NCI-H774 (cell line): ENCODE measurements around the gene NAP1L1.
"Not testable (repeated sequence)": the region's sequence is repeated elsewhere in the genome, so short reads cannot be mapped to it uniquely, and the experiment has no call there.

Experiments
- DNase-seq: peaks from one replicate; lab custom pipeline; 2025; lab: John Stamatoyannopoulos, UW

NAP1L1 gene

DNA sequence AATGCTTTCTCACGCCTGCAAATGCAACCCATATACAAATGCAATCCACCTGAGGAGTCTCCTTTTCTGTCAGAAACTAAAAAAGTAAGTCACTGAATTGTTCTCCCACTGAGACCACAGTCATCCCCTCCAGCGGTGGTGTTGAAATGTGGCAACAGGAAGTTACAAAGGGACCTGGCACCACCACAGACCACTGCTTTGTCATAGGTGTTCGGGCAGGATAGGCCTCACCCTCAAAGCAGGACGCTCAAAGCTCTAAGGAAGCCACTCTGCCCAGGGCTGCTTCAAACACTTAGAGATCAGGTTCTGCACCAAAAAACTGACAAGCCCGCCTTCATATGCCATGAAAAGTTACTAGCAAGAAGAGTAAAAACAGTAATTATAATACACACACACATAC is 64.2 kb downstream of the NAP1L1 start:
- no peak for DNase-seq

DNA sequence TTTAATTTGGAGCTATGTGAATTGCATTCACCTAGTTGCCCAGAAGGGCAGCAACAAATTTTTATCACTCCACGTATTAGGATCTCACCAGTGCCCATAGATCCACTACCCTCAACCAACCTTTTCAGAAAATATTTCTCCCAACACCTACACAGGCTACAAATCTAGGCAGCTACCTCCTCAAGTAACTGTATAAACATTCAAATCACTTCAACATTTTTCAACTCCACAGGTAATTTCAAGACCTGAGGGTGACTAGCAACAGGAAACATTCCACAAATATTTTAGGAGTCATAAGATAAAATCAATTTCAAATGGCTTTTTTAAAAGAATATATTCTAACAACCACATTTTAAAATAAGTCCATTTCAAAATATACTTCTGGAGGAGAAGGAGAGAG is 65.8 kb downstream of the NAP1L1 start:
- DNase-seq: no peak

DNA sequence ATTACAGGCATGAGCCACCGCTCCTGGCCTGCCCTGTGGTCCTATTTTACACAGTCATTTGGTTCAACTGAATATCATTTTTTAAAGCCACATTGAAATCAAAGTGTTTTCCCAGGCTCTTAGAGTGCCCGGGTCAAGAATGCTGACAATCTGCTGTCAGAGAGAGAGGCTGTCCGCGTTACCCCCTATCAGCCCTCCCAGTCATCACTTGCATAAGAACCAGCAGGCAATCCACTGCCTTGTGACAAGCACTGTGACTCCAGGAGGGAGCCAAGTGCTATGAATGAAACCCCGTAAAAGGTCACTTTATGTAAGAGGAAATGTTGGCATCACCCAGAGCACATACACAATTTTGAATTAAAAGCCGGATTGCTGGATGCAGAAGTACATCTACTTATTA is 66.4 kb downstream of the NAP1L1 start:
- no peak for DNase-seq

DNA sequence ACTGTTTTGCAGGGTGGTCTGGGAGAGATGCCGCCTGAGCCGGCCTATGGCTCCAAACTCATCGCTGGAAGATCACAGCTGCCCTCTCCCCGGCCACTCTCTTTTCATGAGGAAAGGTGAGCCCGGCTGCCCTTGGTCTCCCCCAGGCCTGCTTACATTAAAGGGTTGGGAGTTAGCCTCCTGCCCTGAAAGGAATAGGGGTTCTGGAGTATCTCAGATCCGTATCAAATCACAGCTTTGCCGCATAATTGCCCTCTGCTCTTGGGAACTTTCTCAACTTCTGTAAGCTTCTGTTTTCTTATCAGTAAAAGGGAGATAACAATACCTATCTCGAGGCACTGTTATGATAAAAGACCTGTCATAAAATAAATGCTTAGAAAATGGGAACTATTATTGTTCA is 70.5 kb downstream of the NAP1L1 start:
- no peak for DNase-seq

DNA sequence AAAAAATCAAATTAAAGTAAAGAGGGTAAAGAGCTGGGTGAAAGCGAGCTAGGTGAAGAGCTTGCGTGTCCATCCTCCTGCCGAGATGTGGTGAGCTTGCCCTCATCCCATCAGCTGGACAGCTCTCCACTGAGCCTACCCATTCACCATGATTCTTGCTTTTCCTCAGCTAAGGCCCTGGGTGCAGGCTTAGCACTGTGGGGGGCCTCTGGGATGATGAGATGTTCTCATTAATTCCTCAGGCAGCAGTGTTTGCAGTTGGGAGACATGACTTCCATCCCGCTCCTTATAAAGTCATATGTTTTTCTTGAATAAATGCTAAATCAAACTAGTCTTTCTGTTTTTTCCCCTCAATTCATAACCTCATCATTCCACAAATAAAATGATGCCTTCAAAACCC is 70.9 kb downstream of the NAP1L1 start:
- DNase-seq: no peak

DNA sequence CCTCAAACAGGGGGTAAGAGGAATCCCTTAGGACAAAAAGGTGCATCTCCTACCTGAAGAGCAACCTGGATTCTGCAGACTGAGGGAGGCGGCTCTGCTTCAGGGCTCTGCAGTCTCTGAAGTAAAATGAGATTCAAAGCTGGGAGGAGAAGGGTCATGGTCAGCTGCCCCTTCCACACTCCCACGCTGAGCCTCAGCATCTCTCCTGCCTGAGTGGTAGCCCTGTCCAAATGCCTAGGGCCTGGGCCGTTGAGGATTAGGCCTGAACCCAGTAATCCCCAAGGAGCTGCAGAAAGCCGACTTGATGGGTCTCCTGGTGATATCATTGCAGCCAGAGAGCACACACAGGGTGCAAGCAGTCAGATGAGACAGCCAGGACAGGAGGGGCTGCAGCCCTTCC is 71.8 kb downstream of the NAP1L1 start:
- DNase-seq: no peak

DNA sequence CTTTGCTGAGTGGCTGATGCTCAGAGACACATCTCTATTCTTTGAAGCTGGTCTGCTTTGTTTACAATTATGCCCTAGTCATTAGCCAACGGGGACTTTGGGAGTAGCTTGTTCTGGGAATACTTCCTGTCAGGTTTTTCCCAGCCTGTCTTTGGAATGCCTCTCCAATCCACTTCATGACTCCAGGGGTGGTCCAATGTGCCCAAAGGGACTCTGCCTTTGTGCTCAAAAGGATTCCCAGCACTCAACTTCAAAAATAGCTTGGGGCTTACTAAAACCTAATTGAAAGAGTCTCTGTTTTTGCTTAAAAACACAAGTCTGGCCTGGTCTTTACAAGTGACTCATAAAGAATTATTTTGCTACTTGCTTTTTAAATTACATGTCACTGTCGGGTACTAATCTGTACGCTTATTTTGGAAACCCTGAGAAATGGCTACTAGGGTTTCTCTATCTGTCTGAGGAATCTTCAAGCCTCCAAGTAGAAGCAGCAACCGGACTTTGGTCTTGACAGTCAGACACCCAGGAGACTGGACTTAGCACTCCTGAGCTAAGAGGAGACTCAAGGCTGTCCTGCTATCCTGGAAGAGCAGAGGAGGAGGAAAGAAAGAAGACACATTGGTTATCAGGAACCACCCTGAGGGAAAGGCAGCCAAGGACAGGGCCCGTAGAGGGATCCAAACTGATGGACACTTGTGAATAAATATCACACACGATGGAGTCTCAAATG is 73.6 kb downstream of the NAP1L1 start:
- DNase-seq: no peak

DNA sequence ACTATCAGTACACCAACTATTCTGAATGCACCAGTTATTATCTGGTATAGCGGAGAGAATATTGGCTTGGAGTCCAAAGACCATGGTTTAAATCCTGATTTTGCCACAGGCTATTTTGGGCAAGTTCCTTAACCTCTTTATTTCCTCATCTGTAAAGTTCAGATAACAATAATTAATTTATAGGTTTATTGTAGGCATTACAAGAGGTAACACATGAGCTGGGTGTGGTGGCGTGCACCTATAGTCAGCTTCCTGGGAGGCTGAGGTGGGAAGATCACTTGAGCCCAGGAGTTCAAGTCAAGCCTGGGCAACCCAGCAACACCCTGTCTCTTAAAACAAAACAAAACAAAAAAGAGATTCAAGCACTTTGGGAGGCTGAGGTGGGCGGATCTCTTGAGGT is 76.1 kb downstream of the NAP1L1 start:
- DNase-seq: no peak

DNA sequence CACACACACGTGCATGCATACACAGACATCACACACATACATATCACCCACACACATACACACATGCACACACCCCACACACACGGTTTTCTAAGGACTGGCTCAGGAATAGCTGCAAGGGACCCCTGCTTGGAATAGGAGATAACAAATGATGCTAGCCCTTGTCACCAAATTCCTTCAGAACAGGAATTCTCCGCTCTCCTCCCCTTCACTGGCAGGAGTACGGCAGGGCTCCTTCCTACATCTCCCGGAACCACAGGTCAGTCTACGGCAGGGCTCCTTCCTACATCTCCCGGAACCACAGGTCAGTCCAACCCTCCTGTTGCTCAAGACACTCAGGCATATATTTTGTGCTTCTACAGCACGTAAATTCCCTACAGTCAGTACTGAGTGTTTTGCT is 76.8 kb downstream of the NAP1L1 start:
- no peak for DNase-seq

DNA sequence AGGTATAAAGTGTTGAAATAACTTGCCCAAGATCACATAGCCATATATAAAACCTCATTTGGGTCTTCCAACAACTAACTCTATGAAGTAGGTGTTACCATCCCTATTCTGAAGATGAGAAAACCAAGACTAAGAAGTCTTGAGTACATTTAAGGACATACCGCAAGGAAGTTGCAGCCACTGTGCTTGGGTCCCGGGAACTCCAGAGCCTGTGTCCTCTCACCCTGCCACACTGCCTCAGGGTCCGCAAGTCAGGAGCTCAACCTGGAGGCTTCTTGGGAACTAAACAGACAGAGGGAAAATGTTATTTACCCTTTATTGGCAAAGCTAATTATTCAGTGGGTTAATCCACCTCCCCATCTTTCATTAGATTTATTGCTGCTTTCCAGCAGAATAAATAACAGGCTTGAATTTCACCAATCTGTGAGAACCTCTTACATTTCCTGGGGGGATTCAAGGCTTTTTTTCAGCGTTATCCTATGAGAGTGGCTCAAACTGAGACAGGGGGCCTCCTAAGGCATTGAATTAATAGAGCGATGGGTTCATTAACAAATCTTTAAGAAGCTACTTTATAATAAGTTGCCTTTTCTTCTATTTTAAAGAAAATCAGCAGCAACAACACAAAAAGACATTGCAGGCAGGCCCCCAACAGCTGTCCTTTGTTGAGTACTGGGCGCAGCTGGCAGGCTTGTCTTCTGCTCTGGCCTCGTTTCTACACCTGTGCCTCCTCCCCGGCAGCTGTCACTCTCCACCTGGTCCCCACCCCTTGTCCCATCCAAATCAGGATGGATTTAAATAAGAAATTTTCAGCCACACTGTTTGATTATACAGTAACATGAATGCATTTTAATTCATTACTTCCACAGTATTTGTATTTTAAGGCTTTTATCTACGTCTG is 78.2 kb downstream of the NAP1L1 start:
- no peak for DNase-seq

DNA sequence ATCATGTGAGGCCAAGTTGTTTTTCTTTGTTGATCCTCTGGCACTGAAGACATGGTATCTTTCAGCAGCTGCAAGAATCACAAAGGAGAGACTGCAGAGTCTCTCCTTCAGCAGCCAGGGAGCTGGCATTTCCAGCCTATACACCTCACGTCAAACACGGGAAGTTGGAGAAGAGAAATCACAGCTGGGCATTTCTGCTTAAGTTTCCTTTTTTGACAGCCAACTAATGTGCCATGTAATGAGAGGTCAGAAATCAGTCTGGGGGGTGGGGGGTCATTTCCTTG is 81.2 kb downstream of the NAP1L1 start:
- no peak for DNase-seq

DNA sequence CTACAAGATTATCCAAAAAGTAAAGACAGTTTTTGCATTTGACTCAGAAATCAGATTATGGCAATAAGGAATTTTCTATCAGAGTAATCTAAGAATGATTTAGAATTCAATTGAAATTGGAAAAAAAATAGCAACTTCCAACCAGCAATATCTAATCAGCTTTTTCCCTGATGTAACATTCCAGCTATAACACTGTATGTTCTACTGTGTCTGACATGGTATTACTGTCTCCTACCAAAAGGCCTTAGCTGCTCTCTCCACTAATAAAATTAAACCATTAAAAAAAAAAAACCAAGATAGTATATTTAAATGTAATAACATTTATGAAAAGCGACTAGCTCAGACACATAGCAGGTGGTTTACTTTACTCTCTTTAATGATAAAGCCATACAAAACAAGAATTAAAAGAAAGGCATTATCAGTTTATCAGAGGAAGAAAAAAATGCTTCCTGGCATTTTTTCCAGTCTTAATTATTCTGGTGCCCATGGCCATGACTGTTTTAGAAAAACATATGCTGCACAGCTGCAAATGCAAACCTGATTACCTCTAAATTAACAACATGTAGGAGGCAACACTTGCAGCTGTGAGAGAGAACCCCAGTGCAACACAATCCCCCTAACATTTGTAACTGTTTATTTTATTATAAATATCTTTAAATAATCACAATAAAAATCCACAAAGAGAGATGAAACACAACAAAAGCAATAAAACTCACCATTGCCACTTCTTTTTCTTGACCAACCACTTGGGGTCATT is 81.7 kb downstream of the NAP1L1 start:
- no peak for DNase-seq

DNA sequence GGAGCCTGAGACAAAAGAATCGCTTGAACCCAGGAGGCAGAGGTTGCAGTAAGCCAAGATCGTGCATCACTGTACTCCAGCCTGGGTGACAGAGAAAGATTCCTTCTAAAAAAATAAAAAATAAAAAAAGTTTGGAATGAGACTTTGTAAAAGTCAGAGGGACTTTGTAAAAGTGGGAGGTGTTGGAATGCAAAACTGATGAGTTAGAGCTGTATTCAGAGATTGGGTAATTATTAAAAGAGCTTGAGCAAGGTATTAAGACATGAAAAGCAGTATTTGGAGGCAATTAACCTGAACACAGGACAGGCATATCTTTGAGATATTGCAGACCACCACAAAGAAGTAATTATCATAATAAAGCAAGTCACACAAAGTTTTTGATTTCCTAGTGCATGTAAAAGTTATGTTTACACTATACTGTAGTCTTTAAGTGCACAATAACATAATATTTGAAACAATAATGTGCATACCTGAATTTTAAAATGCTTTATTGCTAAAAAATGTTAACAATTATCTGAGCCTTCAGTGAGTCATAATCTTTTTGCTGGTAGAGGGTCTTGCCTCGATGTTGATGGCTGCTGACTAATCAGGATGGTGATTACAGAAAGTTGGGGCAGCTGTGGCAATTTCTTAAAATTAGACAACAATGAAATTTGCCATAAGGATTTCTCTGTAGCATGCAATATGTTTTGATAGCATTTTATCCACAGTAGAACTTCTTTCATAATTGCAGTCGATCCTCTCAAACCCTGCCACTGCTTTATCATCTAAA is 86.0 kb downstream of the NAP1L1 start:
- DNase-seq: no peak

DNA sequence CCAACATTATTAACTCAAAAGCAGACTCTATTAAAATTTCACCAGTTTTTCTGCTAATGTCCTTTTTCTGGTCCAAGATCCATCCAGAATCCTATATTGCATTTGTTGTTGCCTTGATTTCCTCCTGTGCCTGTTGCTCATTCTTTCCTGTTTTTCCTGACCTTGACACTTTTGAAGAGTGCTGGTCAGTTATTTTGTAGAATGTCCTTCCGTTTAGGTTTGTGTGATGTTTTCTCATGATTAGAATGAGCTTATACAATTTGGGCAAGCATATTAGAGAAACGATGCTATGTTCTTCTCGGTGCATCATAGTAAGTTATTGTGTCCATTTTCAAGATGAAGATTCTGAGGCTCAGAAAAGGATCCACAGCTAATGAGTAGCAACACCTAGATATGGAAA is 86.8 kb downstream of the NAP1L1 start:
- DNase-seq: no peak

DNA sequence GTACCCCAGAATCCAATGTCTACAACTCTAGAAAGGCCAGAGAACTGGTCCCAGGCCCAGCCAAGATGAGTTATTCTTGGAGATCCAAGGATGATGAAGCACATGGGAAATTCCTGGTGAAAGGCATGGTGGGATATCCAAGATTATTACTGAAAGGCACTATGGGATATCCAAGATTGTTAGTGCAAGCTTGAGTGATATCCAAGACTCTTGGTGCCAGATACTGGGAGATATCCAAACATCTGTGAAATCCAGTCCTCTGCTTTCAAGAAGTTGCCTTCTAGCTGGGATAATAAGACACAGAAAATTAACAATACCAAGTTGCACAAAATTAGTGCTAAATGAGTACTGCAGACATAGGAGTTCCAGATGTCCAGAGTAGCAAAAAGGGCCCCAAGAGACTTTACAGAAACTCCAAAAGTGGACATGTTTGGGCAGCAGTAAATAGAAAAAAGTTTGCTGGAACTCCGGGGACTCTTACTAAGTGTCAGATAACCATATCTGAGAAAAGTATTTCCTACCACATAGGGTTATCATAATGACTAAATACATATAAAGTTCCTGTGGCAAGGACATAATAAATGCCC is 87.5 kb downstream of the NAP1L1 start:
- no peak for DNase-seq

DNA sequence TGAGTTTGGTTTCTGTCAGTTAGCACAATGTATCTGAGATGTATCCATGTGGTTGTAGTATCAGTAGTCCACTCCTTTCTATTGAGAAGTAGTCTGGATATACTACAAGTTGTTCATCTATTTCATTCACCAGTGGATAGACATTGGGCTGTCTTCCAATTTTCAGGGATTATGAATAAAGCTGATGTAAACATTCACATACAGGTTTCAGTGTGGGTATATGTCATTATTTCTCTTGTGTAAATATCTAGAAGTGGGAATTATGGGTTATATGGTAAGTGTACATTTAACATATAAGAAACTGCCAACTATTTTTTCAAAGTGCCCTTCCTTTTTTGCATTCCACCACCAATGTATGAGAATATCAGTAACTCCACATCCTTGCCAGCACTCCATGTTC is 88.8 kb downstream of the NAP1L1 start:
- no peak for DNase-seq

DNA sequence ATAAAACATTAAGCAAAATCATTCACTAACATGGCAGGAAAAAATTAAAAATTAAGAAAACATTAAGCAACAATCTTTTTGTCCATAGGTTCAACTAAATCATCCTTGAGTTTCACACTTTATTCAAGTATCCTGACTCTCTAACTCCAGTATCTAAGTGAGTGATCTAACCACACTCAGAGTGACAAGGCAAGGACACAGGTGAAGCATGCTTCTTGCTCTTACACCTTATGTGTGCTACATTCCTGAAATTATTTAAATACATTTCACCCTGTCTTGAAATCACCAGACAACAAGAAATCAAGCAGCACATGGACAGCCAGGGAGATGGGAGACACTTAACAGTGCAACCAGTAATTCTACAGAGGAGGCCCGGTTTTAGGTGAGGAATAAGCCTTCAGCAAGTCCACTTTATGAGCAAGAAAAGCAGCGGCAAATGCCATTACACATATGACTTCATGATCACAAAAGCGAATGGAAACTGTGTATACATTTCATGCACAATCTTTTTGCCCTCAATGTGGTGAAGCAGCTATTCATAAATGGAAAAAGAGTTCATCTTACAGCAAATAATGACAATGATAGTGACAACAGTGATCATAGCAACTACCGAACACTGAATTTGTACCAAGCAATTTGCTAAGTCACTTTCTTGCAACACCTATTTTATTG is 90.3 kb downstream of the NAP1L1 start:
- DNase-seq: no peak

DNA sequence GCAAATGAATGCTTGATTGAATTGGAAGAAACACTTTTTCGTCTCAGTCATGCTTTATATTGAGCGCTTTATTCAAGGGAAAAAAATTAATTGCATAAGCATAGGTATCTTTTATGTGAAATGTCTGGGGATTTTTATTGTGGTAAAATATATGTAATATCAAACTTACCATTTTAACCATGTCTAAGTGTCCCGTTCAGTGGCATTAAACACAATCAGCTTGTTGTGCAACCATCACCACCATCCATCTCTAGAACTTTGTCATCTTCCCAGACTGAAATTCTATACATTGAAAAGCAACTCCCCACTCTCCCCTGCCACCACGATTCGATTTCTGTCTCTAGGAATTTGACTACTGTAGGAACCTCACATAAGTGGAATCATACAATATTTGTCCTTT is 92.7 kb downstream of the NAP1L1 start:
- DNase-seq: no peak

DNA sequence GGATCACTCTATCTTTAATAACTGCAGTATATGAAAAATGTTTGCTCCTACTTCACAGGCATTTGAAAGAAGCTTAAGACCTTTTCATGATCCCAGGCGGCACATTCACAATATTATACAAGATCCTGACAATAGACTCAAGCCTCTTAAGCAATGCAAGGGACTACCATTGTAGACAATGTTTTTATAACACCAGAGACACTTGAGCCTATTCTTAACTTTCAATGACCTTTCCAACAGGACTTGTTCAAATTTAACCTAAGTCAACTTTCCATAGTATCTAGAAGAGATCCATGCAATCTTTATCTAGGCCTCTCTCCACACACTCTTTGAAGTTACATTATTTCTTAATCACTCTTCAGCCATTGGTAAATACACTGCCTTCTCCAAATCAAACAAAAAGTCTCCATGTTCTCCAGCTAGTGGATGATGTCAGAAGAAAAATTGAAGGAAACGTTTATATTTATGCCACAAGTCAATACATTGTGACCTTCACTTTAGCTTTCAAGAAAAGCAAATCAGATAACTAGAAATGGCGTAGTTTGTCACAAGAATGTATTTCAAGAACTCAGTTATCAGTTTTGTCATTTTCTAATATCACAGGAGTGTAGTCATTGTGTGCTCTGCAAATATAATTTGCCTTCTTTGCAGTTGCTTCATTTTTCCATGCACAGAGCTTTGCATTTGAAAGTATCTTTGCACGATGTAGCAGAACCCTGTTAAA is 94.1 kb downstream of the NAP1L1 start:
- DNase-seq: no peak

DNA sequence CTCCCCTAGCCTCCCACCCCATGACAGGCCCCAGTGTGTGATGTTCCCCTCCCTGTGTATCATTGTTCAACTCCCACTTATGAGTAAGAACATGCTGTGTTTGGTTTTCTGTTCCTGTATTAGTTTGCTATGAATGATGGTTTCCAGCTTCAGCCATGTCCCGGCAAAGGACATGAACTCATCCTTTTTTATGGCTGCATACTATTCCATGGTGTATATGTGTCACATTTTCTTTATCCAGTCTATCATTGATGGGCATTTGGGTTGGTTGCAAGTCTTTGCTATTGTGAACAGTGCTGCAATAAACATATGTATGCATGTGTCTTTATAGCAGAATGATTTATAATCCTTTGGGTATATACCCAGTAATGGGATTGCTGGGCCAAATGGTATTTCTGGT is 96.8 kb downstream of the NAP1L1 start:
- not testable (repeated sequence) for DNase-seq
